UCSD-AML1 (cell line): ENCODE measurements around the gene FAM149A.
A peak's percentile ranks its signal among the peaks of the same experiment; 100 is the strongest.

Source experiments
- DNase-seq: peaks from one replicate; lab custom pipeline; 2025; ENCODE audit not compliant: unreplicated experiment; lab: John Stamatoyannopoulos, UW

The FAM149A gene

DNA sequence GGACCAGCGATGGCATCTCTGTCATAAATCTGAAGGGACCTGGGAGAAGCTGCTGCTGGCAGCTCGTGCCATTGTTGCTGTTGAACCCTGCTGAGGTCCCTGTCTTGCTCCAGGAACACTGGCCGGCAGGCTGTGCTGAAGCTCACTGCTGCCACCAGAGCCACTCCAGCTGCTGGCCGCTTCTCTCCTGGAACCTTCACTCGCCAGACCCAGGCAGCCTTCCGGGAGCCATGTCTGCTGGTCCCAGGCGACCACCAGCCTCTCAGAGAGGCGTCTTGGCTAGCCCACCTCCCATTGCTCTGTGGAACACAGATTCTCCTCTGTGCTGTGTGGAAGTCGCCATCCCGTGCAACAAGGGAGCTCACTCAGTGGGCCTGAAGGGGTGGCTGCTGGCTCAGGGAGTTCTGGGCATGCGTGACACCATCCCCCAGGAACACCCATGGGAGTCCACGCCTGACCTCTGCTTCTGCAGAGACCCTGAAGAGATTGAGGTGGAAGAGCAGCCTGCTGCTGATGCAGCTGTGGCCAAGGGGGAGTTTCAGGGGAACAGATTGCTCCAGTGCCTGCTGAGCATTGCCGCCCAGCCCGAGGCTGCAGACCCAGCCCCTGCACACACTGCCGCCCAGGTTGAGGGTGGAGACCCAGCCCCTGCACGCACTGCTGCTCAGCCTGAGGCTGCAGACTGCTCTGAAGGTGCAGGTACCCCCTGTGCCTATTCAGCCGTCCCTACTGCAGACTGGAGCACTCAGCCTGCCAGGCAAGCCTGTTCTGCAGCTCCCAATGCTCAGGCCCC is 53.7 kb downstream of the FAM149A start:
- DNase-seq: no peak

DNA sequence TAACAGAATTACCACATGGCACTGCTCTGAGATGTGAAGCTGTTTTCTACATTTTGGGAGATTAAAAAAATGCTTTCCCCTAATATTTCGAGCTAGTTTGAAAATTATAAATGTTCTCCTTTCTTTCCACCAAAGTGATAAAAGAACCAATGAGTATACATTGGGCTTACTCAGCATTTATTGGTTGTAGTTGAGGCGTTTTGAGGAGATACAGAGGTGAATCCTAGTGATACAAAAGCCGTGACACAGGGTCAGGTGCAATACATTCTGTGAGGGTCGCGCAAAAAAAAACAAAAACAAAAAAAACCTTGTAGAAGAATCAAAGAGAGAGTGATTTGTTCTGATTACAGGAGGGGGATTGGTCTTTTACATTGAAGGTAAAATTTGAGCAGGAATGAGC is 54.5 kb downstream of the FAM149A start:
- DNase-seq: no peak

- no peak for DNase-seq
Observed at GRCh38 chr4:186159613-186160012, 55.1 kb downstream of the FAM149A start.

GRCh38 chr4:186161138-186161537 is 56.6 kb downstream of the FAM149A start:
- no peak for DNase-seq

DNA sequence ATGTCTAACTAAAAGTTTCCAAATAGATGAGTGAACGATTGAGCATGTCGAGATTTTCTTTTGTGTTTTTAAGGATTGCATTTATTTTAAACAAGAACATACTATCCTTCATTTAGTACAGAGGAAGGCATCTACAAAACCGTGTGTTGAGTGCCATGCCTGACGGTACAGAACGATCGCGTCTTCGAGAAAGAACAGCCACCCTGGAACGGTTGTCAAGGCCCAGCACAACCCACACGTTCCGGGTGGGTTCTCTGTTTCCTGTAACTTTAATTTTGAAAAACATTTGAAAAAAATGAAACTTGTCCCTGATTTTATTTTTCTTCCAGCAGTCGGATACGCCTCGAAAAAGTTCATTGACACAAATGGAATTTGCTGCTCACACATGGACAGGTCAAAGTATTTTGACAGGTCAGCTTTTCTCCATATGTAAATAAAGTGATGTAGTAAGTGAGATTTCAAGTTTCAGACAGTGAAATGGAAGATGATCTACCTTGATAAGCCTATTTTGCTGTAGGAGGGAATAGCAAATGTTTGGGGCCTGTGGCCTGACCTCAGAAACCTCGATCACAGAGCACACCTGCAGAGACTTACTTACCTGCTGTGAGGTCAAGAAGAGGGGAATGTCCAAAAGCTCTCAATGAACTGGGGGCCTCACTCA is 62.5 kb downstream of the FAM149A start:
- DNase-seq: no peak

GRCh38 chr4:186167605-186168004 is 63.1 kb downstream of the FAM149A start:
- DNase-seq: no peak

DNA sequence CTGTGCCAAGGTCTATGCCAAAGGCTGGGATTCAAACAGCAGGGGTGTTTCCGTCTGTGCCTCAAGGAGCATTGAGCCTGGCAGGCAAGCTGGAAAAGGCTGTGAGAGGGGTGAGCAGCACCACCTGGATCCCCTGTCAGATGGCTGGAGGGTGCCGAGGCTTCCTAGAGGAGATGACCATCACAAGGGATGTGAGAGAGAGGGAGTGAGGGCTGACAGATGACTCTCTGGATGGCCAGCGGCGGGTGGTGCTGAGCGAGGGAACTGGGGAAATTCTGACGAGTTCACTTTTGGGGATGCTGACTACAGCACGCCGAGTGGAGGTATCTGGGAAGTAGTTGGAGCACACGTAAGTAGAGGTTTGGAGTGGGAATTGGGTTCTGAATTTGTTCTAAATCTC is 64.2 kb downstream of the FAM149A start:
- DNase-seq: no peak

DNA sequence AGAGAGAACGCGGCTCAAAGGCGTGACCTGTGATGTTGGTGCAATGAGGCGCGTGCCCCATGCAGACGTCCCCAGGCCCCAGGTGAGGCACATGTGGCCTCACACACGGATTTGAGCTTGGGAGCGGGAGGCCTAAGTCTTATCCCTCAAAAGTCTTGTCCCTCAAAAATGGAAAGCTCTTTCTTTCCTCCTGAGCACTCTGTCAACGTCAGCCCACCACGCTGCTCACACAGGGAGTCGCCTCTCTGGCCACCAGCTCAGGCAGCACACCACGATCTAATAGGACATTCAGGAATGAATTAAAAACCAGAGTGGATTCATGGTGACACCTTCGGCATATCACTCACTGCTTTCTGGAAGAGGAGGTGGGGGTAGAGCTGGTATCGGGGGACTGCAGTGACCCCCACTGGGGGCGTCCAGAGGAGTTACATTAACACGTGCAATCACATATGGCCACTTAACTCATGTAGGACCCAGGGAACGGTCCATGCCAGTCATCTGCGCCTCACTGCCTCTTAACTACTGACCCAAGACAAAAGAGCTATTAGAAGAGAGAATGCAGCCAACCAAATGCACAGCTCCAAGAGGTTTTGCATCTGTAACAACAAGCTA is 64.9 kb downstream of the FAM149A start:
- no peak for DNase-seq

DNA sequence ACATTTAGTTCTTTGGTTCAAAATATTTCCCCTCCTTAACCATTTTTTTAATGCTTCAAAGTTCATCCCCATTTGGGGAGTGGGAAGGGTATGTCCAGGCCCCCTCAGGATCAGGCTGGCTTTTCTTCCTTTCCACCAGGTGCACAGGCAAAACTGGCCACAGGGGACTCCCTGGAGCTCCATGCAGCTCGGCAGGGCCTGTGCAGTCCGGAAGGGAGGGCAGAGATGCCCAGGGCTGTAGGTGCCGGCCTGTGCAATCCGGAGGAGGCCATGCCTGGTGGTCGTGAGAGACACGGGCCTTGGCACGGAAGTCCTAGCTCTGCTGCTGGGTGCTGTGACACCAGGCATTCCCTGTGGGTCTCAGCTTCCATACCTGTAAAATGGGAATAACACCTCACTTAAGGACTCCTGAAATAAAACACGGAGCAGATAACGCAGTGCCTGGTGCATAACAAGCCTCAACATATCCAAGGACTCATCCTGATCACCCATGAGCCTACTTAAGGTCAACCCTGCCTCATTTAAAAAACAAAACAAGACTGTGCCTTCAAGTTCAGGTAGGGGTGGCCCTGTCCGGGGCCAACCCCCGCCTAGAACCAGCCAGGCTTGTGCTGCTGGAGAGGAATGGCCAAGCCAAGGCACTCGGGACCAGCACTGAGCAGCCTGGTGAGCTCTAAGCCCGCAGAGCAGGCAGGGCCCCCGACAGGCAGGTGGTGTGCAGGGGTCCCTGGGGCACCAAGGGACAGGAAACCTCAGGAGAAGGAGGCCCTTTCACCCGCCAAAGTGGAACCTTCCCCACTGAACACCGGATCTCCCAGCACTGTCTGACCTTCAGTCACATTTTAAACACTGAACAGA is 65.7 kb downstream of the FAM149A start:
- no peak for DNase-seq

GRCh38 chr4:186170966-186171365 is 66.5 kb downstream of the FAM149A start:
- DNase-seq: peak; percentile 13

GRCh38 chr4:186172546-186172945 is 68.0 kb downstream of the FAM149A start:
- no peak for DNase-seq

- DNase-seq: no peak
Observed at GRCh38 chr4:186188107-186188506, 83.6 kb downstream of the FAM149A start.

GRCh38 chr4:186189656-186190055 is 85.2 kb downstream of the FAM149A start:
- no peak for DNase-seq

GRCh38 chr4:186190581-186191199 is 86.2 kb downstream of the FAM149A start:
- DNase-seq: peak; percentile 69

- peak; percentile 86 for DNase-seq
Observed at GRCh38 chr4:186191200-186192065, 86.9 kb downstream of the FAM149A start, which contains the start of gene CYP4V2. Gene CYP4V2, plus strand, starts transcription at chr4:186191567. Its CDS starts 257 bp downstream, at chr4:186191824.

- peak; percentile 47 for DNase-seq
Observed at GRCh38 chr4:186192066-186192612, 87.6 kb downstream of the FAM149A start.

DNA sequence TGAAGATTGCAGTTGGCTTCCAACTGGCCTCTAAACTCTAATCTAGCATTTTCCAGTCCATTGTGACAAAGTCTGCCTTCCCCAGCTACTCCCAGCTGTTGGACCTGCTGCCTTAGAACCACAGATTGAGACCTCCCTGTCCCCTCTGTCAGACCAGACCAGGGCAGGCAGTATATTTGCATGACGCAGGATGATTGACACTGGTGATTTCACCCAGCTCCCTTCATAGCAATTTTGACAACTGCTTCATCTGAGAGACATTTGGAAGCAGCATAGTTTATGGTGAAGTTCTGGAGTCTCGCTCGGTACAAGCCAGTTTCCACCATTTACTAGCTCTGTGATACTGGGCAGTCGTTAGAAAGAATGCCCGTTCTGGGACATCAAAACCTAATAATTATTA is 89.3 kb downstream of the FAM149A start:
- no peak for DNase-seq

- DNase-seq: no peak
Observed at GRCh38 chr4:186196063-186196462, 91.6 kb downstream of the FAM149A start.

- no peak for DNase-seq
Observed at GRCh38 chr4:186200516-186200915, 96.0 kb downstream of the FAM149A start.
